Measurements from ENCODE around the gene RTN1. TPM values are rescaled to one million over a fixed set of nuclear protein-coding genes. Genes with fewer than 3 reads are reported as not detected.

Gene RTN1
- total RNA-seq, 1 donor from 2014 or later: not detected

GRCh38 chr14:59632381-59632780 lies 238.2 kb downstream of the RTN1 start:
- peak; percentile 43 for DNase-seq (ENCODE audit: low read depth)
- Histone ChIP-seq H3K4me3 (ENCODE audit: low read depth, low read length) (no peak overlapping the region), H3K27me3 (ENCODE audit: control insufficient read depth, insufficient read depth, low read length) (no peaks in the 10 kb centered on the region), H3K36me3 (ENCODE audit: control insufficient read depth, insufficient read depth, low read length) (no peaks in the 10 kb centered on the region)
- peak; percentile 40 for FAIRE-seq
- peak; percentile 78 for TF ChIP-seq CTCF (IDR thresholded peaks at IDR 0.05; ENCODE audit: insufficient read depth, low read length, severe bottlenecking)

GRCh38 chr14:59631237-59631636 lies 239.3 kb downstream of the RTN1 start:
- H3K27me3 ChIP-seq (ENCODE audit: control insufficient read depth, insufficient read depth, low read length): no peaks in the 10 kb centered on the region
- DNase-seq (ENCODE audit: low read depth) (no peak), FAIRE-seq (no peak)

GRCh38 chr14:59630288-59630963 lies 240.2 kb downstream of the RTN1 start:
- DNase-seq (ENCODE audit: low read depth): no peak
- Histone ChIP-seq H3K4me3 (ENCODE audit: low read depth, low read length) (no peak overlapping the region), H3K27me3 (ENCODE audit: control insufficient read depth, insufficient read depth, low read length) (no peaks in the 10 kb centered on the region), H3K36me3 (ENCODE audit: control insufficient read depth, insufficient read depth, low read length) (no peaks in the 10 kb centered on the region)
- no peak for TF ChIP-seq CTCF (IDR thresholded peaks at IDR 0.05; ENCODE audit: insufficient read depth, low read length, severe bottlenecking)
- FAIRE-seq: no peak

More at GRCh38 chr14:59631237-59631636, 239.3 kb downstream of the RTN1 start:
- no peak overlapping the region for H3K4me3 ChIP-seq (ENCODE audit: low read depth, low read length)
- H3K36me3 ChIP-seq (ENCODE audit: control insufficient read depth, insufficient read depth, low read length): no peaks in the 10 kb centered on the region
- peak; percentile 19 for TF ChIP-seq CTCF (IDR thresholded peaks at IDR 0.05; ENCODE audit: insufficient read depth, low read length, severe bottlenecking)

- Histone ChIP-seq H3K27me3 (ENCODE audit: control insufficient read depth, insufficient read depth, low read length) (no peaks in the 10 kb centered on the region), H3K36me3 (ENCODE audit: control insufficient read depth, insufficient read depth, low read length) (no peaks in the 10 kb centered on the region), H3K4me3 (ENCODE audit: low read depth, low read length) (no peak overlapping the region)
- no peak for DNase-seq (ENCODE audit: low read depth)
- TF ChIP-seq CTCF (IDR thresholded peaks at IDR 0.05; ENCODE audit: insufficient read depth, low read length, severe bottlenecking): no peak
- no peak for FAIRE-seq
Measured at GRCh38 chr14:59629444-59630287, 240.9 kb downstream of the RTN1 start.

GRCh38 chr14:59627011-59627520 lies 243.5 kb downstream of the RTN1 start:
- no peaks in the 10 kb centered on the region for H3K27me3 ChIP-seq (ENCODE audit: control insufficient read depth, insufficient read depth, low read length)

More at GRCh38 chr14:59627011-59627520, 243.5 kb downstream of the RTN1 start:
- H3K4me3 ChIP-seq (ENCODE audit: low read depth, low read length): no peak overlapping the region
- TF ChIP-seq CTCF (IDR thresholded peaks at IDR 0.05; ENCODE audit: insufficient read depth, low read length, severe bottlenecking): no peak
- DNase-seq (ENCODE audit: low read depth) (no peak), FAIRE-seq (no peak)
- H3K36me3 ChIP-seq (ENCODE audit: control insufficient read depth, insufficient read depth, low read length): no peaks in the 10 kb centered on the region
